ENCODE measurements around the gene TRAK1.

Gene TRAK1

DNA sequence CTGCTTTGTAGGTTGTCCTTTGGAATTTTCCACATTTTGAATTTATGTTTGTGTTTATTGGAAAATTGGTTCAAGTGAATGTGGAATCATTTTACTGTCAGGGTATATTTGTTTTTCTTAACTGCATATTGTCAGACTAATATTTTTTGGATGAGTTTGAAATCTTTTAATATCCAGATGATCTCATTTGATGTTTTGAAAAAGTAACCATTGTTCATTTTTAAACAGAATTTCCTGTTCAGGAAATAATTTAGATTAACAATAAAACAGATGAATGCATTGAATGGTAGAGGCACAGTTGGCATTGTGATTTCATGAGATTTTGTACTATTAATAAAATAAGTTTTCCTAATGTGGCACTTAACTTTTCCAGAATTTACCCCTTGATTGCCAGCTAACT is 15.5 kb downstream of the TRAK1 start:
- H3K4me3 ChIP-seq (ENCODE audit: low read depth, low read length): no peak overlapping the region
- TF ChIP-seq, protein P1, sequence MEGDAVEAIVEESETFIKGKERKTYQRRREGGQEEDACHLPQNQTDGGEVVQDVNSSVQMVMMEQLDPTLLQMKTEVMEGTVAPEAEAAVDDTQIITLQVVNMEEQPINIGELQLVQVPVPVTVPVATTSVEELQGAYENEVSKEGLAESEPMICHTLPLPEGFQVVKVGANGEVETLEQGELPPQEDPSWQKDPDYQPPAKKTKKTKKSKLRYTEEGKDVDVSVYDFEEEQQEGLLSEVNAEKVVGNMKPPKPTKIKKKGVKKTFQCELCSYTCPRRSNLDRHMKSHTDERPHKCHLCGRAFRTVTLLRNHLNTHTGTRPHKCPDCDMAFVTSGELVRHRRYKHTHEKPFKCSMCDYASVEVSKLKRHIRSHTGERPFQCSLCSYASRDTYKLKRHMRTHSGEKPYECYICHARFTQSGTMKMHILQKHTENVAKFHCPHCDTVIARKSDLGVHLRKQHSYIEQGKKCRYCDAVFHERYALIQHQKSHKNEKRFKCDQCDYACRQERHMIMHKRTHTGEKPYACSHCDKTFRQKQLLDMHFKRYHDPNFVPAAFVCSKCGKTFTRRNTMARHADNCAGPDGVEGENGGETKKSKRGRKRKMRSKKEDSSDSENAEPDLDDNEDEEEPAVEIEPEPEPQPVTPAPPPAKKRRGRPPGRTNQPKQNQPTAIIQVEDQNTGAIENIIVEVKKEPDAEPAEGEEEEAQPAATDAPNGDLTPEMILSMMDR (IDR thresholded peaks at IDR 0.05; ENCODE audit: borderline replicate concordance, insufficient read depth, low read depth, low read length): no peak

DNA sequence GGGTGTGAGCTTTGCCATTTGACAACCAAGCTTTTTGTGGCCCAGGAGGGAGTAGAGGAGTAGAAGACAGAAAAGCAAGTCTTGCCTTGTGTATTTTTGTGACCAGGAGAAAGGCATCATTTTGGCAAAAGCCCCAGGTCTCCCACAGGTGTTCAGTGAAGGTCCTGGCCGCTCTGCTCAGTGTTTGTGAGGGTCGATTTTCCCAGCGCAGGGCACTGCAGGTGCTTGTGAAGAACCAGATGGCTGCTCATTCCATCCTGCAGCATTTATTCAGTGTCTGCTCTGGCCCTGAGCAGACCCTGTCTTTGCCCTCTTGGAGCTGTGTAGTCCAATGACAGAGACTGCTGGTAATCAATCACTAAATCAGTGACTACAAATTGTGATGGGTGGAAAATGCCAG is 19.5 kb downstream of the TRAK1 start:
- H3K4me3 ChIP-seq (ENCODE audit: low read depth, low read length): no peak overlapping the region
- TF ChIP-seq, protein P1 (IDR thresholded peaks at IDR 0.05; ENCODE audit: borderline replicate concordance, insufficient read depth, low read depth, low read length): no peak

DNA sequence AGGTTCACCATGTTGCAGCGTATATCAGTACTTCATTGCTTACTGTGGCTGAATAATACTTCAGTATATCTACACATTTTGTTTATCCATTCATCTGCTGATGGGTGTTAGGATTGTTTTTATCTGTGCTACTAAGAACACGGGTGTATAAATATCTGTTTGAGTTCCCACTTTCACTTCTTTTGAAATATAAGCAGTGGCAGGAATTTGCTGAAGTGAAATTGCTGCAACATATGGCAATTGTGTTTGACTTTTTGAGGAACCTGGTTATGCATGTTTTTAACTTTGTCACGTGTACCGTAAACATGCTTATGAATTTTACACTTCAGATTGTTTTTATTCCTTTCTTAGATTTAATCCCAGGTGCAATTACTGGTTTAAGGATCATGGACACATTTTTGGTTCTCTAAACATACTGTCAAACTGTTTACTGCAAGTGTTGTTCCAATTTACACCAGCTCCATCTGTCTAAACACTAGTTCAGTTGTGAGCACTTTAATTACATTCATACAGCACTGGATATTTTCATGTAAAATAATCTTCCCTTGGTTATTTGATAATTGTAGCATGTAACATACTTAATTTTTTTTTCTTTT is 23.1 kb downstream of the TRAK1 start:
- TF ChIP-seq, protein P1 (IDR thresholded peaks at IDR 0.05; ENCODE audit: borderline replicate concordance, insufficient read depth, low read depth, low read length): no peak
- H3K4me3 ChIP-seq (ENCODE audit: low read depth, low read length): no peak overlapping the region

DNA sequence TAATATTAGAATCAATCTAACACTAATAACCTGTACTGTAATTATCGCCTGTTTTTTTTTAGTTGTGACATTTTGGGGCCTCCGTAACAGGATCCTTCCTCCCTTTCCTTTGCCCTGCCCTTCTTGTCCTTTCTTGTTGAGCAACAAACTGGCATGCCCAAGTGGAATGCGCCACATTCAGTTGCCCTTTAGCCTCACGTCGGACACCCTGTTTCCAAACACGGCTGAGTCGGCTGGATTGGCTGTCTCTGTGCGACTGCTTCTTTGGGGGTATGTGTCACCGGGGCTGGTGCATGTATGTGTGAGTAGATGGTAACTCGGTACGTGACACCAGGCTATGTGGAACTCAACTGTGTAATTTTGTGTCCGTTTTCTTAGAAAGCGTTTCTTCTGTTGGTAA is 24.1 kb downstream of the TRAK1 start:
- H3K4me3 ChIP-seq (ENCODE audit: low read depth, low read length): no peak overlapping the region
- TF ChIP-seq, protein P1 (IDR thresholded peaks at IDR 0.05; ENCODE audit: borderline replicate concordance, insufficient read depth, low read depth, low read length): no peak

DNA sequence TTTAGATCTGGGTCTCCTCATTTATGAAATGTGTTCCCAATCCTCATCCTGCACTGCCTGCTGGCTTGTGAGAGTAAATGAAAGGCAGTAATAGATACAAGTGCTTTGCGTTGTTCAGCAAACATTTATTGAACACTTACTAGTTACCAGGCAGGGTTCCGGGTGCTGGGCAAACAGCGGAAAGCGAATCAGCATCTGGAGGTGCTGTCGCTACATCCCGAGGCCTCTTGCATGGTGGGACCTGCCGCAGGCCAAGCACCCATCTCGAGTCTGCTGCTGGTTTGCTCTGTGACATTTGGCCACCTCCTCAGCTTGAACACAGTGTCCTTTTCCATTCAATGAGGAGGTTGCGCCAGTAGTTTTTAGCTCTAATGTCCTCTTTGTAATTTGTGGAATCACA is 24.8 kb downstream of the TRAK1 start:
- H3K4me3 ChIP-seq (ENCODE audit: low read depth, low read length): no peak overlapping the region
- TF ChIP-seq, protein P1 (IDR thresholded peaks at IDR 0.05; ENCODE audit: borderline replicate concordance, insufficient read depth, low read depth, low read length): no peak

DNA sequence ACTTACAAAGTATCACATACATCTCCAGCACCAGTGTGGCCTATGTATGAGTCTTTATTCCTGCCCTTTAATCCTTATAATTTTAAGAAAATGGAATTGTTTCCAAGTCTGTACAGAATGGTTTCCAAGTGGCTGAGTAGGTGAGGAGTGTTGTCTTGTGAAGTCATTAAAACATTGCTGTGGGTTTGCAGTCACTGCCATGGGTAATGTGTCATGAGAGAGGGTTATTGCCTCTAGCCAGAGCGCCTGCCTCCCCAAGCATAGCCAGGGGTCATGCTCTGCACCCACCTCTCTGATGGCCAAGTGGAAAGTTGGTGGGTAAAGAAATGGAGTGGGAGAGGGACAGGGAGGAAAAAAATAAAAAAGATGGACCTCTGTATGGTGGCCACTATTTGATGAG is 25.3 kb downstream of the TRAK1 start:
- TF ChIP-seq, protein P1 (IDR thresholded peaks at IDR 0.05; ENCODE audit: borderline replicate concordance, insufficient read depth, low read depth, low read length): no peak
- no peak overlapping the region for H3K4me3 ChIP-seq (ENCODE audit: low read depth, low read length)

DNA sequence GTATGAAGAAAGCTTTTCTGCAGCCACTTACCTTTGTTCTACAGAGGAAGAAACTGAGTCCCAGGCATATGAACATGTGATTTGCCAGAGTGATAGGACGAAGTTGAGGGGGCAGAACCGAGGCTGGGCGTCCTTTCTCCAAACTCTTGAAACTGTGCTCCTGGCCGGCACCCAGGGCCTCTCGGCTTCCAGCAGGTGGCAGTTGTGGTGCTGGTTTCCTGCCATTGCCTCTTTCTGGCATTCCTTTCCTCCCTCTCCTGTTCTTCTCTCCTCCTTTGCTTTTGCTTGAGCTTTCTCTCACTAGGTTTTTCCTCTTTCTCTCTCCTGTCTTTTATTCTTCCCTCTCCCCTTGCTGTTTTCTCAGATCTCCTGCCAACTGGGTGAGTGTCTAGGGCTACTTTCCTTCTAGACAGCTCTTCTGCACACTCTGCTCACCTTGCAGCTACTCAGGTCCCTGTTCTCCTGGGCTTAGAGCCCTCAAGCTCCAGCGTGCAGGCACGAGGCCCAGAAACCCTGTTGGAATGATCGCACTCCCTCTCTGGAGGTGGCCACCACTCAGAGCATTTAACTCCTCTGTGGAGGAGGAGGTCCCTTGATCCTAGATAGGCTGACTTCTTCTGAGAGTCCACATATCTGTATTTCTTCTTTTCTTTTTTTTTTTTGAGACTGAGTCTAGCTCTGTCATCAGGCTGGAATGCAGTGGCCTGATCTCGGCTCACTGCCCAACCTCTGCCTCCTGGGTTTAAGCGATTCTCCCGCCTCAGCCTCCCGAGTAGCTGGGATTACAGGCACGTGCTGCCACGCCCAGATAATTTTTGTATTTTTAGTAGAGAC is 26.2 kb downstream of the TRAK1 start:
- no peak overlapping the region for H3K4me3 ChIP-seq (ENCODE audit: low read depth, low read length)
- TF ChIP-seq, protein P1 (IDR thresholded peaks at IDR 0.05; ENCODE audit: borderline replicate concordance, insufficient read depth, low read depth, low read length): peak; percentile 42; the same call in 1 of the 2 replicates

Measured in GM12875 (cell line).